DOHH2 (cell line): ENCODE results near the gene JADE3.

ENCODE experiments used
- EZH2phosphoT487 ChIP-seq: fragments of 200-600 bp; sonication (generic); IDR thresholded peaks from 2 replicates; pipeline ENCODE4 v1.6.1; 2017; ENCODE audit warnings: borderline replicate concordance, mild to moderate bottlenecking, antibody characterized with exemption, low read length, moderate library complexity, mixed read lengths
- TF ChIP-seq, protein P1 (sequence below): fragments of 200-600 bp; sonication (generic); IDR thresholded peaks from one replicate; pipeline ENCODE4 v1.5.1; 2014; ENCODE audit warnings: antibody characterized with exemption, mild to moderate bottlenecking, low read depth, low read length; ENCODE audit not compliant: poor library complexity, severe bottlenecking

- TF ChIP-seq, protein P1, sequence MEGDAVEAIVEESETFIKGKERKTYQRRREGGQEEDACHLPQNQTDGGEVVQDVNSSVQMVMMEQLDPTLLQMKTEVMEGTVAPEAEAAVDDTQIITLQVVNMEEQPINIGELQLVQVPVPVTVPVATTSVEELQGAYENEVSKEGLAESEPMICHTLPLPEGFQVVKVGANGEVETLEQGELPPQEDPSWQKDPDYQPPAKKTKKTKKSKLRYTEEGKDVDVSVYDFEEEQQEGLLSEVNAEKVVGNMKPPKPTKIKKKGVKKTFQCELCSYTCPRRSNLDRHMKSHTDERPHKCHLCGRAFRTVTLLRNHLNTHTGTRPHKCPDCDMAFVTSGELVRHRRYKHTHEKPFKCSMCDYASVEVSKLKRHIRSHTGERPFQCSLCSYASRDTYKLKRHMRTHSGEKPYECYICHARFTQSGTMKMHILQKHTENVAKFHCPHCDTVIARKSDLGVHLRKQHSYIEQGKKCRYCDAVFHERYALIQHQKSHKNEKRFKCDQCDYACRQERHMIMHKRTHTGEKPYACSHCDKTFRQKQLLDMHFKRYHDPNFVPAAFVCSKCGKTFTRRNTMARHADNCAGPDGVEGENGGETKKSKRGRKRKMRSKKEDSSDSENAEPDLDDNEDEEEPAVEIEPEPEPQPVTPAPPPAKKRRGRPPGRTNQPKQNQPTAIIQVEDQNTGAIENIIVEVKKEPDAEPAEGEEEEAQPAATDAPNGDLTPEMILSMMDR, result no peak
- TF ChIP-seq EZH2phosphoT487, result no peak
These were observed 114.0 kb downstream of the JADE3 start for GRCh38 chrX:47026198-47026597.
